Body of pancreas (tissue), 4 donors: ENCODE data around the gene SERPINB2.
A peak's percentile ranks its signal among the peaks of the same experiment; 100 is the strongest.

Experiments used
- POLR2A ChIP-seq, 3 donors: fragments of 450-650 bp; IDR thresholded peaks; one replicate each; pipeline ENCODE4 v1.6.1; 2016; ENCODE audit warnings: antibody characterized with exemption in 3 of 3, mild to moderate bottlenecking in 2 of 3
- TF ChIP-seq, protein P1 (sequence below), 7 experiments: fragments of 450-650 bp in 4 of 7; fragments of 200-600 bp in 3 of 7; sonication (generic) in 3 of 7; IDR thresholded peaks; one replicate each; pipeline ENCODE4 v1.5.1; 2016 to 2019; ENCODE audit warnings: antibody characterized with exemption in 7 of 7

GRCh38 chr18:63850020-63850419, 37.5 kb upstream of the SERPINB2 start:
- no peak for TF ChIP-seq POLR2A (IDR thresholded peaks at IDR 0.05)
- TF ChIP-seq, protein P1, sequence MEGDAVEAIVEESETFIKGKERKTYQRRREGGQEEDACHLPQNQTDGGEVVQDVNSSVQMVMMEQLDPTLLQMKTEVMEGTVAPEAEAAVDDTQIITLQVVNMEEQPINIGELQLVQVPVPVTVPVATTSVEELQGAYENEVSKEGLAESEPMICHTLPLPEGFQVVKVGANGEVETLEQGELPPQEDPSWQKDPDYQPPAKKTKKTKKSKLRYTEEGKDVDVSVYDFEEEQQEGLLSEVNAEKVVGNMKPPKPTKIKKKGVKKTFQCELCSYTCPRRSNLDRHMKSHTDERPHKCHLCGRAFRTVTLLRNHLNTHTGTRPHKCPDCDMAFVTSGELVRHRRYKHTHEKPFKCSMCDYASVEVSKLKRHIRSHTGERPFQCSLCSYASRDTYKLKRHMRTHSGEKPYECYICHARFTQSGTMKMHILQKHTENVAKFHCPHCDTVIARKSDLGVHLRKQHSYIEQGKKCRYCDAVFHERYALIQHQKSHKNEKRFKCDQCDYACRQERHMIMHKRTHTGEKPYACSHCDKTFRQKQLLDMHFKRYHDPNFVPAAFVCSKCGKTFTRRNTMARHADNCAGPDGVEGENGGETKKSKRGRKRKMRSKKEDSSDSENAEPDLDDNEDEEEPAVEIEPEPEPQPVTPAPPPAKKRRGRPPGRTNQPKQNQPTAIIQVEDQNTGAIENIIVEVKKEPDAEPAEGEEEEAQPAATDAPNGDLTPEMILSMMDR (IDR thresholded peaks at IDR 0.05) = peak in 1 of 7 experiments; percentile 7
